Activated CD4-positive, alpha-beta T cell treated with anti-CD3 and anti-CD28 coated beads for 36 hours (primary cell): ENCODE results near the gene PARP8. TPM values are rescaled to one million over a fixed set of nuclear protein-coding genes. Genes with fewer than 3 reads are reported as not detected.
A peak's percentile ranks its signal among the peaks of the same experiment; 100 is the strongest.

Experiments used
- ATAC-seq: fragments of 200-7000 bp; cut with Tn5 transposase; one replicate; pipeline ENCODE4 v1.10.0; 2021; ENCODE audit warnings: mild to moderate bottlenecking, moderate library complexity
- CTCF ChIA-PET: fragments of 350-600 bp; sonication (Branson Sonifier 250); formaldehyde crosslinking; loops from one replicate; lab custom pipeline; 2021; ENCODE audit warnings: antibody characterized with exemption; lab: Charles Lee
- POLR2A ChIA-PET: fragments of 350-600 bp; sonication (Branson Sonifier 250); formaldehyde crosslinking; loops from one replicate; lab custom pipeline; 2021; ENCODE audit warnings: antibody characterized with exemption, inconsistent platforms; lab: Charles Lee
- DNase-seq: peaks from one replicate; pipeline ENCODE4 v3.0.0-alpha.2; 2020
- H3K27ac Mint-ChIP-seq: one replicate; pipeline ENCODE4 v1.8.0; 2021; ENCODE audit warnings: mixed read lengths
- H3K27me3 Mint-ChIP-seq: one replicate; pipeline ENCODE4 v1.8.0; 2021; ENCODE audit warnings: mixed read lengths
- H3K36me3 Mint-ChIP-seq: one replicate; pipeline ENCODE4 v1.8.0; 2021; ENCODE audit warnings: low read depth, mixed read lengths
- H3K4me1 Mint-ChIP-seq: one replicate; pipeline ENCODE4 v1.8.0; 2021; ENCODE audit warnings: mixed read lengths
- H3K4me3 Mint-ChIP-seq: one replicate; pipeline ENCODE4 v1.8.0; 2021; ENCODE audit warnings: mild to moderate bottlenecking, moderate library complexity, mixed read lengths
- H3K9me3 Mint-ChIP-seq: one replicate; pipeline ENCODE4 v1.8.0; 2021; ENCODE audit warnings: low read depth, mixed read lengths
- intact Hi-C, 2 experiments: fragments of 100-400 bp; cut with DNase I in 1 of 2; cut with micrococcal nuclease in 1 of 2; formaldehyde crosslinking; loops; one replicate each; pipeline versions ENCODE4 v1.14.2 to v1.15.1; 2022 to 2024; cut with DNase I, micrococcal nuclease
- total RNA-seq, 2 experiments: library from RNA; stranded (reverse); gene quantifications; one replicate each; pipeline ENCODE4 v1.2.3, GENCODE V29; 2021

Gene PARP8
- total RNA-seq, 2 experiments from 2014 or later = 31.7 to 38.8 TPM

- POLR2A ChIA-PET = no interaction called here
- DNase-seq (no peak), ATAC-seq (peak; percentile 1)
- Mint-ChIP-seq H3K4me1 (peaks cover 80% of the 10 kb centered on the region), H3K9me3 (no peaks in the 10 kb centered on the region), H3K27ac (peak overlapping the region; percentile 92), H3K4me3 (peak overlapping the region; percentile 65), H3K36me3 (peaks cover 2% of the 10 kb centered on the region), H3K27me3 (no peaks in the 10 kb centered on the region)
- CTCF ChIA-PET = interaction anchor here (0.8 to 1.0 kb wide), 3 partner anchors 14 to 37 kb away, joined by 3 read pairs; no protein-coding TSS in a partner anchor
- intact Hi-C loops = loop anchor here (1.0 to 2.0 kb wide), 5 partner anchors 12 to 44 kb away; no protein-coding TSS in a partner anchor
These were observed 44.4 kb downstream of the PARP8 start for GRCh38 chr5:50710838-50711237.

GRCh38 chr5:50711280-50711679 lies 44.8 kb downstream of the PARP8 start:
- Mint-ChIP-seq H3K36me3 (peaks cover 2% of the 10 kb centered on the region), H3K27ac (peak overlapping the region; percentile 92), H3K4me1 (peaks cover 82% of the 10 kb centered on the region), H3K27me3 (no peaks in the 10 kb centered on the region), H3K4me3 (peak overlapping the region; percentile 65), H3K9me3 (no peaks in the 10 kb centered on the region)
- intact Hi-C loops = loop anchor here (1.0 to 2.0 kb wide), 5 partner anchors 12 to 44 kb away; no protein-coding TSS in a partner anchor
- ChIA-PET CTCF (interaction anchor here (1.0 kb wide), 1 partner anchor 13 kb away, joined by 3 read pairs; no protein-coding TSS in a partner anchor), POLR2A (no interaction called here)
- peak; percentile 95 for ATAC-seq
- DNase-seq = peak; percentile 72

GRCh38 chr5:50712479-50712878 lies 46.0 kb downstream of the PARP8 start:
- Mint-ChIP-seq H3K36me3 (peaks cover 2% of the 10 kb centered on the region), H3K27ac (peak overlapping the region; percentile 65), H3K27me3 (no peaks in the 10 kb centered on the region), H3K9me3 (no peaks in the 10 kb centered on the region), H3K4me1 (peaks cover 83% of the 10 kb centered on the region), H3K4me3 (peak overlapping the region; percentile 1)
- DNase-seq (no peak), ATAC-seq (no peak)
- intact Hi-C loops = no loop called here
- ChIA-PET POLR2A (no interaction called here), CTCF (no interaction called here)

GRCh38 chr5:50715001-50715400 lies 48.6 kb downstream of the PARP8 start:
- intact Hi-C loops = no loop called here
- ChIA-PET POLR2A (no interaction called here), CTCF (interaction anchor here (1.0 to 1.1 kb wide), 3 partner anchors 9 to 37 kb away, joined by 3 to 4 read pairs (median 3); no protein-coding TSS in a partner anchor)
- ATAC-seq = no peak
- no peaks in the 10 kb centered on the region for H3K9me3 Mint-ChIP-seq
- peaks cover 4% of the 10 kb centered on the region for H3K36me3 Mint-ChIP-seq
- peak overlapping the region; percentile 29 for H3K4me3 Mint-ChIP-seq
- no peak for DNase-seq
- peak overlapping the region; percentile 69 for H3K27ac Mint-ChIP-seq
- no peaks in the 10 kb centered on the region for H3K27me3 Mint-ChIP-seq
- peaks cover 81% of the 10 kb centered on the region for H3K4me1 Mint-ChIP-seq

- POLR2A ChIA-PET = interaction anchor here (0.6 kb wide), 1 partner anchor 275 kb away, joined by 3 read pairs; no protein-coding TSS in a partner anchor
- peaks cover 82% of the 10 kb centered on the region for H3K4me1 Mint-ChIP-seq
- H3K9me3 Mint-ChIP-seq = no peaks in the 10 kb centered on the region
- intact Hi-C loops = no loop called here
- no peaks in the 10 kb centered on the region for H3K27me3 Mint-ChIP-seq
- H3K36me3 Mint-ChIP-seq = peaks cover 4% of the 10 kb centered on the region
- no peak for DNase-seq
- H3K4me3 Mint-ChIP-seq = no peak overlapping the region
- CTCF ChIA-PET = interaction anchor here (0.9 to 1.5 kb wide), 4 partner anchors 19 to 35 kb away, joined by 3 to 4 read pairs (median 3); no protein-coding TSS in a partner anchor
- no peak for ATAC-seq
- H3K27ac Mint-ChIP-seq = no peak overlapping the region
These were observed 49.7 kb downstream of the PARP8 start for GRCh38 chr5:50716134-50716533.

GRCh38 chr5:50717651-50718050 lies 51.2 kb downstream of the PARP8 start:
- H3K27ac Mint-ChIP-seq = peak overlapping the region; percentile 49
- H3K9me3 Mint-ChIP-seq = no peaks in the 10 kb centered on the region
- no peaks in the 10 kb centered on the region for H3K27me3 Mint-ChIP-seq
- intact Hi-C loops = no loop called here
- H3K36me3 Mint-ChIP-seq = peaks cover 4% of the 10 kb centered on the region
- ATAC-seq (peak; percentile 71), DNase-seq (no peak)
- H3K4me3 Mint-ChIP-seq = no peak overlapping the region
- CTCF ChIA-PET = interaction anchor here (0.6 to 1.5 kb wide), 4 partner anchors 9 to 26 kb away, joined by 3 read pairs; no protein-coding TSS in a partner anchor
- POLR2A ChIA-PET = no interaction called here
- peaks cover 85% of the 10 kb centered on the region for H3K4me1 Mint-ChIP-seq

- Mint-ChIP-seq H3K27ac (peak overlapping the region; percentile 53), H3K27me3 (no peaks in the 10 kb centered on the region), H3K9me3 (no peaks in the 10 kb centered on the region), H3K36me3 (peaks cover 4% of the 10 kb centered on the region), H3K4me3 (no peak overlapping the region), H3K4me1 (peaks cover 78% of the 10 kb centered on the region)
- ChIA-PET CTCF (interaction anchor here (1.4 kb wide), 1 partner anchor 24 kb away, joined by 4 read pairs; no protein-coding TSS in a partner anchor), POLR2A (no interaction called here)
- DNase-seq = no peak
- intact Hi-C loops = no loop called here
- ATAC-seq = no peak
These were observed 53.7 kb downstream of the PARP8 start for GRCh38 chr5:50720061-50720710.

- ChIA-PET POLR2A (no interaction called here), CTCF (interaction anchor here (0.9 to 1.6 kb wide), 4 partner anchors 11 to 23 kb away, joined by 3 to 5 read pairs (median 4); no protein-coding TSS in a partner anchor)
- no peak overlapping the region for H3K4me3 Mint-ChIP-seq
- no peak overlapping the region for H3K27ac Mint-ChIP-seq
- H3K9me3 Mint-ChIP-seq = no peaks in the 10 kb centered on the region
- intact Hi-C loops = no loop called here
- no peaks in the 10 kb centered on the region for H3K27me3 Mint-ChIP-seq
- H3K36me3 Mint-ChIP-seq = peaks cover 4% of the 10 kb centered on the region
- H3K4me1 Mint-ChIP-seq = peaks cover 78% of the 10 kb centered on the region
- DNase-seq (no peak), ATAC-seq (no peak)
These were observed 55.8 kb downstream of the PARP8 start for GRCh38 chr5:50722223-50722622.

GRCh38 chr5:50724262-50724661 lies 57.8 kb downstream of the PARP8 start:
- DNase-seq = no peak
- ChIA-PET CTCF (interaction anchor here (0.8 to 1.2 kb wide), 3 partner anchors 9 to 133 kb away, joined by 3 read pairs; no protein-coding TSS in a partner anchor), POLR2A (interaction anchor here (1.2 kb wide), 1 partner anchor 57 kb away, joined by 6 read pairs; no protein-coding TSS in a partner anchor)
- H3K27me3 Mint-ChIP-seq = no peaks in the 10 kb centered on the region
- peaks cover 71% of the 10 kb centered on the region for H3K4me1 Mint-ChIP-seq
- intact Hi-C loops = no loop called here
- H3K4me3 Mint-ChIP-seq = no peak overlapping the region
- no peaks in the 10 kb centered on the region for H3K9me3 Mint-ChIP-seq
- ATAC-seq = no peak
- peaks cover 2% of the 10 kb centered on the region for H3K36me3 Mint-ChIP-seq
- no peak overlapping the region for H3K27ac Mint-ChIP-seq

GRCh38 chr5:50725800-50726474 lies 59.5 kb downstream of the PARP8 start:
- DNase-seq (no peak), ATAC-seq (no peak)
- Mint-ChIP-seq H3K36me3 (peaks cover 2% of the 10 kb centered on the region), H3K4me3 (peak overlapping the region; percentile 45), H3K27ac (peak overlapping the region; percentile 91), H3K9me3 (no peaks in the 10 kb centered on the region), H3K4me1 (peaks cover 65% of the 10 kb centered on the region), H3K27me3 (no peaks in the 10 kb centered on the region)
- ChIA-PET POLR2A (no interaction called here), CTCF (interaction anchor here (0.8 to 2.0 kb wide), 5 partner anchors 8 to 27 kb away, joined by 3 to 5 read pairs (median 3); no protein-coding TSS in a partner anchor)
- intact Hi-C loops = loop anchor here in 1 of 2 experiments (2.0 kb wide), 1 partner anchor 15 kb away; no protein-coding TSS in a partner anchor
